ENCODE results near the gene NAE1.

Gene NAE1

GRCh38 chr16:66850115-66850815 is 19.5 kb upstream of the NAE1 start:
- DNase-seq (ENCODE audit: low read depth), result no peak

GRCh38 chr16:66849549-66849948 is 18.8 kb upstream of the NAE1 start:
- no peak for DNase-seq (ENCODE audit: low read depth)

DNA sequence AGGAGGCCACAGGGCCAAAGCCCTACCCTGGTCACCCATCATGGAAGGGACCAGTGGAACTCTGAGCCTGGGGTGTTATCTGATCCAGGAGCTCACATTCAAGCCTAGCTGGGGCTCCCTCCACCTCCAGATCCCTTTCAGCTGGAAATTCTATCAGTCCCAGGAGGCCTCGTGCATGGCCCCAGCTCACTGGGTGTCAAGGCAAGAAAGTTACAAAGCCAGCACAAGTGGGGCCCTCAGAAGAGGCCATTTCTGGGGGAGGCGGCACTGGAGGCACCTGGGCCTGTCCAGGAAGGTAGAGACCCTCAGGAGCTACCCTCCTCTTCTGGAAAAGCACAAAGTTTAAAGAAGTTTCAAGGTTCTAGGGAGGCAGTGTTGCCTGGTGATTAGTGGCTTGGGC is 18.2 kb upstream of the NAE1 start:
- DNase-seq (ENCODE audit: low read depth), result no peak

- DNase-seq (ENCODE audit: low read depth), result no peak
Measured at GRCh38 chr16:66848172-66848571, 17.4 kb upstream of the NAE1 start.

- no peak for DNase-seq (ENCODE audit: low read depth)
Measured at GRCh38 chr16:66847533-66848067, 16.8 kb upstream of the NAE1 start.

DNA sequence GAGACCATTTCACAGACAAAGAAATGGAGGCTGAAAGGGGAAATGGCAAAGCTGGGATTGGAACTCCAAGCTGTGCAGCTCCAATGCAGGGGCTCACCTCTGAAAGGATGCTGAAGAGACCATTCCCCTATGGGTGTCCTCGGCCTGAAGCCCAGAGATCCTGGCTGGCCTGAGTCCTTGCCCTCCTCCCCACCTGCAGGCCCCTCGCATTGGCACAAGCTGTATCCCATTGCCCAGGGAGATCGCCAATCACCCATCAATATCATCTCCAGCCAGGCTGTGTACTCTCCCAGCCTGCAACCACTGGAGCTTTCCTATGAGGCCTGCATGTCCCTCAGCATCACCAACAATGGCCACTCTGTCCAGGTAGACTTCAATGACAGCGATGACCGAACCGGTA is 16.1 kb upstream of the NAE1 start:
- DNase-seq (ENCODE audit: low read depth), result no peak

DNA sequence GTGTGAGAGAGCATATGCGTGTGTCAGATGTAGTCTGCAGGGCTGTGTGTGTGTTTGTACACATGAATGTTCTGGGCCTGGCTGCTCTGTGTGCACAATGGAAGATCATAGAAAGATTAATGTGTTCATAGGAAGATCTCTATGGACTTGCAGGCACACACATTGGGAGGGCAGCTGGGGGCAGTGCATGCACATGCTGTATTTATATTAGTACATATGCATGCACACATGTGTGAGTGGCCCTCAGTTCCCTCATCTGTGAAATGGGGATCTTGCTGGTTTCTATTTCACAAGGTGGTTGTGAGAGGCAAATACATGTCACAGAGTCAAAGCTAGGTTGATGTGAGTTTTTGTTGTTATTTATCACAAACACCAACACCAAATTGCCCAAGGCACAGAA is 15.5 kb upstream of the NAE1 start:
- DNase-seq (ENCODE audit: low read depth), result no peak

DNA sequence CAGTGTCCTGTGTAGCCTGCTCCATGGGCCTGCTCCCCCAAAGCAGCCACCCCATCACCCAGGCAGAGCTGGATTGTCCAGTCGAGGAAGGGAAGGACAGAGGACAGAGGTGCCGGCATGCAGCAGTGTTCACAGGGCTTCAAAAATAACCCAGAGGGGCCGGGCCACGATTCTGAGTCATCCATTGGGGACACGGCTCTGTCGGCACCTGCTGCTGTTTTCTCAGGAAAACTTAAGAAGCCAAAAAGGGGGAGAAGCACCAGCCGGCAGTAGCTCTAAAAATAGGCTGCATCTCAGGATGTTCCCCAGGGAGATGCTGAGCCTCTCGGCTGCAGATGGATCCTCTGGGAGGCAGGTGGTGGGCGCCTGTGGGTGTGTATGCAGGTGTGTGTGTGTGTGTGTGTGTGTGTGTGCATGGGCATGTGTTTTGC is 15.0 kb upstream of the NAE1 start:
- DNase-seq (ENCODE audit: low read depth), result no peak

GRCh38 chr16:66845080-66845410 is 14.3 kb upstream of the NAE1 start:
- no peak for DNase-seq (ENCODE audit: low read depth)

GRCh38 chr16:66844342-66845079 is 13.7 kb upstream of the NAE1 start, which contains the start of gene CA7:
Gene CA7, plus strand, starts transcription at chr16:66844414. Its CDS starts 74 bp downstream, at chr16:66844488.
- no peak for DNase-seq (ENCODE audit: low read depth)

- no peak for DNase-seq (ENCODE audit: low read depth)
Measured at GRCh38 chr16:66844009-66844341, 13.2 kb upstream of the NAE1 start.

DNA sequence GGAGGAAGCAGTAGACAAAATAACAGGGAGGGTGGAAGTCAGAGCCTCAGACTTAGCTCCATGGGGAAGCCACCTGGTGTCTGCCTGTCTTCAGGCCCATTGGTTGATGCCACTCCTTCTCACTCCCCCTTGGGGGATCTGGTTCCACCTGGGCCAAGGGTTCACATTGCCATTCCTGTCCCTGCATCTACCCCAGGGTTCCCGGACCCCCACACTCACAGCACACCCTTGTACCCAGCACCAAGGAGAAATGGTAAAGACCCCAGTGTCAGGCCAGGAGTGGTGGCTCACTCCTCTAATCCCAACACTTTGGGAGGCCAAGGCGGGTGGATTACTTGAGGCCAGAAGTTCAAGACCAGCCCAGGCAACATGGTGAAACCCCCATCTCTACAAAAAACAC is 12.4 kb upstream of the NAE1 start:
- DNase-seq (ENCODE audit: low read depth), result no peak

- no peak for DNase-seq (ENCODE audit: low read depth)
Measured at GRCh38 chr16:66842765-66843164, 12.0 kb upstream of the NAE1 start.

DNA sequence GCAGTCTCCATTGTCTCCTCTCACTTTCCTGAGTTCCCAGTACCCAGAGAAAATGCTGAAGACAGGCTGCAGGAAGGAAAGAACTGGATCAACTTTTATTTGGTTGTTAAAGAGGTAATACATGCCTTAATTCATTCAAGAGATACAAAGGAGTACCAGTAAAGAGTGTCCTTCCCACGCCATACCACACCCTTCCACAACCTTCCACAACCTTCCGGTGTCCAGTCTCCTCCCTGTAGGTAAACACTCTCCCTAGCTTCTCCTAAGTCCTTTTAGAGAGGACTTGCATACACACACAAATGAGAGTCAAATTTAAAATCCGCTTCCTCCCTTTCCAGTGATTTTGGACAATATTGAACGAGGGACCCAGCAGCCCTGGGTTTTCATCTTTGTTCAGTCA is 10.6 kb upstream of the NAE1 start:
- no peak for DNase-seq (ENCODE audit: low read depth)

DNA sequence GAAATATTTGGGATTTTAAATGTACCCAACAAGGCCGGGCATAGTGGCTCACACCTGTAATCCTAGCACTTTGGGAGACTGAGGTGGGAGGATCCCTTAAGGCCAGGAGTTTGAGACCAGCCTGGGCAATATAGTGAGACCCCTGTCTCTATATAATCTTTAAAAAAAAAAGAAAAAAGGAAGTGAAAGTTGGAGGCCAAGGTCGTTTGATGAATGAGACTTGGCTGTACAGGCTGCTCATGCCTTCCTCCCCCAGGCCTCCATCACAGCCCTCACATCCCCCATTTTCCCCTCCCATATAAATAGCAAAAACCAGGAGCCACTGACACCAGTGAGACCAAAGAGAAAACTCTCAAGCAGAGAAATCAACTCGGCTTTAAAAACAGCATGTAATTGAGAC is 10.1 kb upstream of the NAE1 start:
- no peak for DNase-seq (ENCODE audit: low read depth)

DNA sequence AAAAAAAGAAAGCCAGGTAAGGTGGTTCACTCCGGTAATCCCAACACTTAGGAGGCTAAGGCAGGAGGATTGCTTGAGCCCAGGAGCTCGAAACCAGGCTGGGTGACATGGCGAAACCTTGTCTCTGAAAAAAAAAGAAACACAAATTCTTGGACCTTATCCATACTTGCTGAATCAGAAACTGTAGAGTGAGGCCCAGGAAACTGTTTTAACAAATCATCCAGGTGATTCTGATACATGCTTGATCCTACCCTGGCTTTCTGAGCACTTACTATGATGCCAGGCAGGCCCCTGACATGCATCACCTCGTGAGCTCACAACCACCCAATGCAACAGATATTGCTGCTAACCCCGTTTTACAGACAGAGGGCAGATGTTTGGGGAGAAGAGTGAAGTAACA is 4.0 kb upstream of the NAE1 start:
- DNase-seq (ENCODE audit: low read depth), result no peak

- no peak for DNase-seq (ENCODE audit: low read depth)
Measured at GRCh38 chr16:66832661-66833305, 2.0 kb upstream of the NAE1 start.

DNA sequence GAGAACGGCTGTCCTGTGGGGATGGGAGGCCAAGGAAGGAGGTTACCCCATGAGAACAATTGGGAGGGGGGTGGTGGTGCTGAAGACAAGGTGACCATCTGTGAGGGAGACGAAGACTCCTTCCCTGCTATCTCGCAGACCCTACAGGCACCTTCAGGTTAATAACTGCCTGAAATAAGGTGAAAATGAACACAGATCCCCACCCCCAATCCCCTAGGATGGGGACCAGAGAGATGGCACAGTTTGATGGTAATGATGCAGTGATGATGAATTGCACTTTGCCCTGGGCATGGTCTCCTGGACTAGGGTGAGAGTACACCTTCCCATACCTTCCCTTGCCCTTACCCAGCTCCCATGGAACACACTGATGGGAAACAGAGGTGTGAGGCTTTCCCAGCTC is 1.4 kb upstream of the NAE1 start:
- DNase-seq (ENCODE audit: low read depth), result no peak

DNA sequence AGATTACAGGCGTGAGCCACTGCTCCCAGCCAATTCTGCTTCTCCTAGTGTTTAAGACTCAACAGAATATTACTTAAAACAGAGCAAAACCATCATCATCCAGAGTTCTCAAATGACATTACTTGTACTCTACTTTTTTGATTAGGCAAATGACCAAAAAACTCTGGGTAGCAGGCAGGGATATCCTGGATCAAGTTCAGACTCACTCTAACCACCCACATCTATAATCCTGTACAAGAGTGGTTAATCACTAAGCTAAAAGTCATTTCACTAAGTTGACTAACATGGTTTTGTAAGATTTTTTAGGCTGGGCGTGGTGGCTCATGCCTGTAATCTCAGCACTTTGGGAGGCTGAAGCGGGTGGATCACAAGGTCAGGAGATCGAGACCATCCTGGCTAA is 6.8 kb downstream of the NAE1 start:
- no peak for DNase-seq (ENCODE audit: low read depth)

DNA sequence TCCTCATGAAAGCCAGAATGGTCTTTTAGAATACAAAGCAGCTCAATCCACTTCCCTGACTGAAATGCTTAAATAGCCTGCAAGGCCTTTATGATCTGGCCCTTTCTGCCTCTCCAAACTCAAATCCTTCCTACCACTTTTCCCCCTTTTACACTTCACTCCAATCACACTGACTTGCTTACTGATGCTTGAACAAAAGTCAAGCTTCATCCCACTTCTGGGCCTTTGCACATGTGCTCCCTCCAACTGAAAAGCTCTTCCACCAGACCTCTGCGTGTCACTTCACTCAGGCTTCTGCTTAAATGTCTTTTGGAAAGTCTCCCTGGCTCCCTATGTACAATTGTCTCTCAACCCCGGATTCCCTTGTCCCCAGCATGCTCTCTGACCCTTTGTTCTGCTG is 16.0 kb downstream of the NAE1 start:
- DNase-seq (ENCODE audit: low read depth), result no peak

DNA sequence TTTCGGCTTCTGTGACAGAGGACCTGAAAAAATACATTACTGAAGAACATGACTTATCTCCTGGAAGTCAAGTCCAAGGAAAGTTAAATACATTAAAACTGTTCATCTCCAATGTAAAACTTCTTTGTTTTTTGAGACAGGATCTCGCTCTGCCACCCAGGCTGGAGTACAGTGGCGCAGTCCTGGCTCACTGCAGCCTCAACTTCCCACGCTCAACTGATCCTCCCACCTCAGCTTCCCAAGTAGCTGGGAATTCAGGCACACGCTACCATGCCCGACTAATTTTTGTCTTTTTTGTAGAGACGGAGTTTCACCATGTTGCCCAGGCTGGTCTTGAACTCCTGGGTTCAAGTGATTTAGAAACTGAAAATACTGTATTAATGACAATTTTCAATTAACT is 19.7 kb downstream of the NAE1 start:
- DNase-seq (ENCODE audit: low read depth), result no peak

GRCh38 chr16:66810391-66810790 is 20.4 kb downstream of the NAE1 start:
- DNase-seq (ENCODE audit: low read depth), result no peak

- no peak for DNase-seq (ENCODE audit: low read depth)
Measured at GRCh38 chr16:66809765-66810164, 21.0 kb downstream of the NAE1 start.
